Occipital lobe (tissue), 3 donors: ENCODE data around the gene TECRL. TPM values are rescaled to one million over a fixed set of nuclear protein-coding genes. Genes with fewer than 3 reads are reported as not detected.

Experiments
- DNase-seq: peaks from one replicate; lab custom pipeline; 2025; lab: John Stamatoyannopoulos, UW
- small RNA-seq: library from RNA; depleted of rRNA; stranded (forward); fragments of <200 nt; gene quantifications from one replicate; pipeline ENCODE3, GENCODE V24; 2014
- total RNA-seq: library from RNA; depleted of rRNA; stranded (reverse); fragments of >200 nt; gene quantifications from one replicate; pipeline ENCODE4 v1.2.3, GENCODE V29; 2014

The TECRL gene
- total RNA-seq, 1 donor from 2014 or later = under 0.01 TPM

DNA sequence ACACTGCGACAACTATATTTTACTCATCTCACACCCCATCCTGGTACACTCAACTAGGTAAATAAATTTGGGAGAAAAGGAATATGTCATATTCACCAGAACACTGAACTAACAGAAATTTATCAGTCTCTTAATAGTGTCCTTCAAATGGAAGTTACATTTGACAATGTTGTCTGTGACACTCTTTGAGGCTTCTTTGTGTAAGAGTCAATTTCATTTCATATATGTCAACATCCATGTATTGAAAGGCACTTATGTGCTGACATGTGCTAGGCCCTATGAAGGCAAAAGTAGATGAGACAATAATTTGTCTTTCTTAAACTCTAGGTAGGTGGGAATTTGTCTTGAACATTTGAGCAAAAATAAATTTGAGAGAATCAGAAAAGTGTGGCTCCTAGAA is 82.0 kb downstream of the TECRL start:
- no peak for DNase-seq

DNA sequence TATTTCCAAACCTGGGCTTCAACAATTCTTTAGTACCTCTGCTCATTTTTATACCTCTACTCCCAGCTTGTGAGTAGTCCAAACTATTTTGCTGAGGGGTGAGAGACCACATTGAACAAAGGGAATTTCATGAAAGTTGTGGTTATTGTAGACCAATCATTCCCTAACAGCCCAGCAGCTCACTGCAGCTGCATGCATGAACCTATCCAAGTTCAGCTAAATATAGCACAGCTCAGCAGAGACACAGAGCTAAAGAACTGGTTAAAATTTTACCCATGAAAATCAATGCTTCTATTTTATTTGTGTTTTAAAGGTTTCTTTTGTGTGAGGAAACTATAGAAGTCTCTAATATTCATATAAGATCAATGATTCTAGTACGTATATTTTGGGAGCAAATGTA is 82.7 kb downstream of the TECRL start:
- no peak for DNase-seq

DNA sequence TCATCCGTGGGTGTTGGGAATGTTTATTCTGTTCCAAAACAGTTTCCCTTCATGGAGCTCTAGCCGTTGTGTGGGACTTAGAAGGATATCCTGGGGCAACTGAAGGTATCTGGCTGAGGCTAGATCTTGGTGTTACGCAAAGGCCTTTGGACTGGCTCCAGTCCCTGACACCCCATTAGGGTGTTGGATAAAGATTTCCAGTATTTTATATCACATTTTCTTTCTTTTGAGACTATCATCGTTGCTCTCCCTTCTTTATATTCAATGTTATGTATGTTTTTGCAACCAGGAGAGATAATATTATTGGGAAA is 103.0 kb downstream of the TECRL start:
- DNase-seq = no peak

DNA sequence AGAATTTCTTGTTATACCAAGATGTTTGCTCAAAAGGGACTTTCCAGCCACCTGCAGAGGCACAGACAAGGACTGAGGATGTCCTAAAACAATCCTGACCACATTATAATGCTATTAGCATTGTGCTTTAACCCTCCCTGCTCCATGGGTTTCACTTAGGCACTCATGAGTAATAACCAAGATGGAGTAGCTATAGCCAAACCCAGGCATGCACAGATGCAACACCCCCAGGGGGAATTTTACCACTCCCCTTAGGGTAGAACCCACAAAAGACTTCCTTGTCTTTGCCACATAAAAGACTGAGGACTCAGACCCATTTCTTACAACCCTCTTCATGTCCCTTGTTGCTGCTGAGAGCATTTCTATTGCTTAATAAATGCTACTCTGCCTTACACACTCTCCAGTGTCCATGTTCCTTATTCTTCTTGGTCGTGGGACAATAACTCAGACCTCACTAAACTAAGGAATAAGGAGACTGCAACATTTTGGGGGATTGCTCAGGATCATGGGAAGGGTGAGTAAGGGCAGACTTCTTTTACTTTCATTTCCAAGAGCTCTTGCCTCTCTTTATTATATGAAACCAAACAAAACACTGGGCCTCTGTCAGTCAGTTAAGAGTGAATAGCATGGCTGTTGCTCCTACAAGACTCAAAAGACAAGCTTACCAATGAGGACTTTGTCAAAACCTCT is 103.5 kb downstream of the TECRL start:
- DNase-seq = no peak

DNA sequence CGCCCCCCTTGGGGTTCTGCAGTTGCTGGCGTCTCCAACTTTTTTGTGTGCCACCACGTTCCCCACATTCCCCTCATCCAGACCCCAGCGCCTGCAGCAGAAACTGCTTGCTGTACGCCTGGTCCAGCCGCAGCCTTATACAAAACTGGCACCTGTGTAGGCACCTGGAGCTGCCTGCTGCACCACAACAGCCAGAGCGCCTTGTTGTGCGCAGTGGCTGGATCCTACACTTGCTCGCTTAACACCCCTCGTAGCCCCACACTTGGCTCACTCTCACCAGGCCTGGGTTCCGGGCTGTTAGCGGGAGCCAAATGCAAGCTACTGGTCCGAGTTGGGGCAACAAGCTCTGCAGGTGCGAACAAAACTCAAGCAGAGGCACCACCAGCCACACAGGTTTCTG is 136.8 kb downstream of the TECRL start:
- DNase-seq = no peak

DNA sequence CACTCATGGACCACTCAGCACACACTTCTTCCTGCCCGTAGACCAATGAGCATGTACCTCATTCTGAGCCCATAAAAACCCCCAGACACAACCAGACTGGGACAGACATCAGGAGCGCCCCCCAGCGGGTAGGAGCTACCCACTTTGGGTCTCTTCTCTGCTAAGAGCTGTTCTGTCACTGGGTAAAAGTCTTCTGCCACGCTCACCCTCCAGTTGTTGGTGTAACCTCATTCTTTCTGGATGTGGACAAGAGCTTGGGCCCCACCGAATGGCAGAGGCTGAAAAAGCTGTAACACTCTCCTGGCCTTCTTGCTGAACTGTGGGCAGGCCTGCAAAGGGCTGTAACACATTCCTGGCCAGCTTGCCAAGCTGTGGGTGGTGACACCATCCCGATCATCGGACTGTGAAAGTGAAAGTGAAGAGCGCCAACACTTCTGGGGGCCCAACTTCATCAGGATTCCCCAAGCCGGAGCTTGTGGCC is 137.6 kb downstream of the TECRL start:
- DNase-seq = no peak

DNA sequence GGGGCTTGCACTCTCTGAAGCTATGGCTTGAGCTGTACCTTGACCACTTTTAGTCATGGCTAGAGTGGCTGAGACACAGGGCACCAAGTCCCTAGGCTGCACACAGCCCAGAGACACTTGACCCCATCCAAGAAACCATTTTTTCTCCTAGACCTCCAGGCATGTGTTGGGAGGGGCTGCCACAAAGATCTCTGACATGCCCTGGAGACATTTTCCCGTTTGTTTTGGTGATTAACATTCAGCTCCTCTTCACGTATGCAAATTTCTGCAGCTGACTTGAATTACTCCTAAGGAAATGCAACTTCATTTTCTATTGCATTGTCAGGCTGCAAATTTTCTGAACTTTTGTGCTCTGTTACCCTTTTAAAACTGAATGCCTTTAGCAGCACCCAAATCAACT is 142.6 kb downstream of the TECRL start:
- DNase-seq = no peak

DNA sequence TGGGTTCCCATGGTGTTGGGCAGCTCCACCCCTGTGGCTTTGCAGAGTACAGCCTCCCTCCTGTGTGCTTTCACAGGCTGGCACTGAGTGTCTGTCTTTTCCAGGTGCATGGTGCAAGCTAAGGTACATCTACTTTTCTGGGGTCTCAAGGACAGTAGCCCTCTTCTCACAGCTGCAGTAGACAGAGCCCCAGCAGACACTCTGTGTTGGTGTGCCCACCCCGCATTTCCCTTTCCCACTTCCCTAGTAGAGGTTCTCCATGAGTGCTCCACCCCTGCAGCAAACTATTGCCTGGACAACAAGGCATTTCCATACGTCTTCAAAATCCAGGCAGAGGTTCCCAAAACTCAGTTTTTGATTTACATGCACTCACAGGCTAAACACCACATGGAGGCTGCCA is 143.0 kb downstream of the TECRL start:
- DNase-seq = no peak

DNA sequence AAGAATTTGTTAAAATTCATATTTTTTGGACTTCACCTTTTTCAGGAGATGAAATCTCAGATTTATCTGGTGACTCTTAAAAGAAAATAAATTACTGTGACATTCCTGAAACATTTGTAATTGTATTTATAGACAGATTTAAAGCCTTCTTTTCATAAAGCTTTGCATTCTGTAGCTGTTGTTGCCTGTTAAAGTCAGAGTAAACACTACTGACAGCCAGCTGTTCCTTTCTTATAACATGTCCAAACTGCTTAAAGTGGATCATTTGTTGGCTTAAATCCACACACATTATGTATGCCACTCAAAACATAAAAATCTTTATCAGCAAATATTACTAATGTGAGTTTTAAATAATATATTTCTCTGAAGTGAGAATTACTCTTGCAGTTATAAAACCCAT is 157.5 kb downstream of the TECRL start:
- DNase-seq = no peak

DNA sequence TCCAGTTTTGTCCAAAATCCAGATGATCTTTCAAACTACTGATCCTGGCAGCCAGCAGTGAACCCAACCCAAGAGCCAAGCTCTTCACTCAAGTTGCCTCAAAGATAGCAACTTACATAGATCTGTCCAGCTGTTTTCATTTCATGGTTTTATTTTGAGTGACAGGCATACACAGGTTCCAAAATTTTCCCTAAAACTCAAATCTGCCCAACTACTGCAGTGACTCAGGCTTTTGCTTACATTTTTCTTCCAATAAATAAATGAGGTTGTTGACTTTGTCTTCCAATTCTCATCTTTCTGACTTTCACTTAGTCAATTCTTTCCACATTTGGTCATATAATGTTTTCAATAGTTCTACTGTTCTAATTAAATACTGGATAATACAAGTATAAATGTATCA is 158.8 kb downstream of the TECRL start:
- no peak for DNase-seq

DNA sequence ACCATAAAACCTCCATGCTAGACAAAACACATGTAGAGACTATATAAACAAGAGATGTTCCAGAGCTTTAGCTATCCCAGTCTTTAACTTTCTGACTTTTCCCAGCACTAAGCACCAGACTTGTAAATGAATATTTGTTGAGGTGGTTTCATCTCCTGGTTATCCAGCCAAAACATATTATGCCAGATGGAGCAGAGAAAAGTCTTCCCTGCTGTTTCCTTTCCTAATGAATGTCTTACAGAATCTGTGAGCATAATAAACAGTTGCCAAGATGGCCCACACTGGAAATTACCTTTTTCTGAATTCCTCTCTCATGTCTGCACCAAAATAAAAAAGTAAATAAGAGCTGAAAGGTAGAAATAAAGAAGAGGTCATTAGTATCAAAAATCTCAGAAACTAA is 159.2 kb downstream of the TECRL start:
- no peak for DNase-seq

DNA sequence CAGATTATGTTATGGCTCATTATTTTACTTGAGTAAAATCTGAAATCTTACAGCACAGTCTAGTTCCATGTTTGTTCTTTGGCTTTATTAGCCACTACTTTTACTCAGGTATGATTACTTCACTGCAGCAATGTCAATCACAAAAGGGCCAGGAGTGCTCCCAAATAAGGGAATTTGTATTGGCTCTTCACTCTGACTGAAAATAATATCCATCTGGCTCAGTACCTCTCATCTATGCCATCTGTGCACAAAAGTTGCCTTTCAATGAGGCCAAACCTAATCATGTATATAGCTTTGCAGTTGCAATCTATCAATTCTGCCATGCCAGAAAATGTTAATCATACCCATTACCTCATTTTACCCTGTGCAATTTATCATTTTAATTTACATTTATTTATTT is 161.1 kb downstream of the TECRL start:
- DNase-seq = no peak

DNA sequence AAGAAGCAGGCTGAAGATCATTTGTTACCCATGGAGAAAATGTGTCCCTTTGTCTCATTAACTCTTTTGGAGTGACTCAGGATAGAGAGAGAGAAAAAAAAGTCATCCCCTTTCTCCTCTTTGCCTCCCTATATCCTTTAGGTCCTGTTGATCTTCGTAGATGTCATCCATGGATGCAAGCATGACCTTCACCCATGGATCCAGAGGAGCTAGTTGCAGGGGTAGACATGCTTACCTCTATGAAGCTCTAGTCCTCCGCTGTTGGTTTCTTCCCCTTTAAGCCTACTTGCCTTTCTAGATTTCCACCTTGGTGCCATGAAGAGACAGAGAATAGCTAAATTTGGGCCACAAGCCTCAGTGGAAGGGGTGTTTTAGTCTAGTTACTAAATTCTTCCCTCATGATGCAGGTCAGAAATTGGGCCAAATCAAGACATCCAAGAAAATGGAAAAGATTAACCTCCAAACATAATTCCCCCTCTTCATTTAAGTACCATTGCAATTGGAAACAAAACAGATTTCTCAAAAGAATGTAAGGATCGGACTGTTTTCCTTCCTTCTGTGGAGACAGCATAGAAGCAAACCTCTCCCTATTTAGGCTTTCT is 178.4 kb downstream of the TECRL start:
- no peak for DNase-seq

Small RNAs within 50 kb of the gene (small RNA-seq; reads per million reads assigned to genes)
- gene RNU6-191P = not detected
